ENCODE data around the gene DHDH. TPM values are rescaled to one million over a fixed set of nuclear protein-coding genes. Genes with fewer than 3 reads are reported as not detected.

DHDH gene
- total and polyA plus RNA-seq, 2 of the 13 experiments (the other 11 are each of a cell fraction or from before 2014, with no cell fraction given) = 0.13 to 0.91 TPM

GRCh38 chr19:48946463-48947257 lies 13.2 kb downstream of the DHDH start (continued):
- TF ChIP-seq HMGXB4 (CRISPR knock-in tag; IDR thresholded peaks at IDR 0.05; ENCODE audit: borderline replicate concordance in 1 of 2, low read depth in 1 of 2) (0 out of 4 replicates have a peak, but pooled peaks of 1 of the 2 experiments have one; percentile 27), HDAC1 (CRISPR knock-in tag; IDR thresholded peaks at IDR 0.05) (no peak), LRRFIP1 (CRISPR knock-in tag; conservative IDR thresholded peaks at IDR 0.05) (no peak), HMGA1 (CRISPR knock-in tag; conservative IDR thresholded peaks at IDR 0.05) (no peak), NCOA2 (CRISPR knock-in tag; IDR thresholded peaks at IDR 0.05) (no peak), CSRNP1 (CRISPR knock-in tag; IDR thresholded peaks at IDR 0.05) (no peak), MTF1 (CRISPR knock-in tag; IDR thresholded peaks at IDR 0.05) (no peak), ZNF33A (CRISPR knock-in tag; IDR thresholded peaks at IDR 0.05; ENCODE audit: borderline replicate concordance) (no peak), NR0B2 (CRISPR knock-in tag; IDR thresholded peaks at IDR 0.05) (no peak), ATF6 (CRISPR knock-in tag; conservative IDR thresholded peaks at IDR 0.05) (no peak), THAP9 (CRISPR knock-in tag; IDR thresholded peaks at IDR 0.05; ENCODE audit: borderline replicate concordance) (peak; percentile 31; the same call in 1 of the 2 replicates), SKI (IDR thresholded peaks at IDR 0.05; ENCODE audit: partially characterized antibody) (no peak), GATA4 (IDR thresholded peaks at IDR 0.05; ENCODE audit: borderline replicate concordance, low read depth) (no peak), ZNF430 (CRISPR knock-in tag; IDR thresholded peaks at IDR 0.05) (peak; percentile 56; the same call in 1 of the 2 replicates), ZNF605 (CRISPR knock-in tag; IDR thresholded peaks at IDR 0.05) (0 out of 2 replicates have a peak, but pooled peaks have one; percentile 35), MAFG (CRISPR knock-in tag; IDR thresholded peaks at IDR 0.05) (no peak)
